Measurements from ENCODE around the gene TRPM2. TPM values are rescaled to one million over a fixed set of nuclear protein-coding genes. Genes with fewer than 3 reads are reported as not detected.

TRPM2 gene
- total and polyA plus RNA-seq, 2 of the 4 experiments (the other 2 are of a cell fraction) = not detected

GRCh38 chr21:44440241-44441040 is 87.0 kb downstream of the TRPM2 start:
- dilution Hi-C loops (cut with HindIII; ENCODE audit: low sequenced_read_pairs, unreplicated experiment) = no loop called here
- Histone ChIP-seq H3K9me1 (ENCODE audit: insufficient read depth, low read length) (no peaks in the 10 kb centered on the region), H3K79me1 (ENCODE audit: low read depth in 1 of 2, low read length in 2 of 2) (no peaks in the 10 kb centered on the region), H3K14ac (replicated peaks; ENCODE audit: low read depth, low read length) (no peak overlapping the region), H3K9me3 (ENCODE audit: control insufficient read depth, insufficient read depth, low read length) (peaks cover 8% of the 10 kb centered on the region), H2BK5ac (ENCODE audit: low read depth, low read length, poor library complexity, severe bottlenecking) (no peak overlapping the region), H3K23ac (ENCODE audit: low read depth, low read length) (no peak overlapping the region), H3K27me3 (ENCODE audit: control insufficient read depth, insufficient read depth, low read length) (no peaks in the 10 kb centered on the region), H4K8ac (ENCODE audit: low read depth in 2 of 2, low read length in 2 of 2) (no peak overlapping the region), H4K5ac (ENCODE audit: low read depth, low read length) (no peak overlapping the region), H2AK5ac (ENCODE audit: low read depth, low read length) (no peak overlapping the region), H3K4me1 (ENCODE audit: control insufficient read depth, insufficient read depth, low read length) (no peaks in the 10 kb centered on the region), H3K9ac (ENCODE audit: low read depth, low read length) (no peak overlapping the region), H2BK120ac (ENCODE audit: low read depth, low read length) (no peak overlapping the region), H2BK20ac (ENCODE audit: low read depth, low read length) (no peak overlapping the region), H3K36me3 (ENCODE audit: control insufficient read depth, insufficient read depth, low read length) (no peaks in the 10 kb centered on the region), H2BK15ac (ENCODE audit: low read depth, low read length) (no peak overlapping the region), H4K91ac (ENCODE audit: insufficient read depth, low read depth, low read length) (no peak overlapping the region), H3K4me3 (ENCODE audit: insufficient read depth, low read depth, low read length) (no peak overlapping the region), H3K4me2 (ENCODE audit: low read depth, low read length) (no peak overlapping the region), H4K20me1 (ENCODE audit: insufficient read depth, low read length) (no peaks in the 10 kb centered on the region), H3K4ac (ENCODE audit: low read depth, low read length) (no peak overlapping the region), H3K18ac (ENCODE audit: low read depth, low read length) (no peak overlapping the region), H3K27ac (ENCODE audit: insufficient read depth, low read length) (no peak overlapping the region), H2AFZ (replicated peaks; ENCODE audit: low read length, poor library complexity) (no peak overlapping the region), H2AK9ac (replicated peaks; ENCODE audit: low read depth, low read length, poor library complexity) (no peak overlapping the region), H3K56ac (ENCODE audit: extremely low read depth, insufficient read depth, low read length) (no peak overlapping the region)
- POLR2A ChIA-PET (ENCODE audit: unreplicated experiment) = no interaction called here
- ATAC-seq (ENCODE audit: low read depth) = no peak
- CTCF ChIA-PET = no interaction called here
- DNase-seq = no peak
- in situ Hi-C loops (cut with MboI; ENCODE audit: low sequenced_read_pairs) = no loop called here
- TF ChIP-seq USF2 (IDR thresholded peaks at IDR 0.05; ENCODE audit: low read depth, low read length) (no peak), FOS (IDR thresholded peaks at IDR 0.05; ENCODE audit: low read depth, low read length) (no peak), ELK1 (IDR thresholded peaks at IDR 0.05; ENCODE audit: borderline replicate concordance, low read depth, low read length) (no peak), NFE2L2 (IDR thresholded peaks at IDR 0.05; ENCODE audit: low read depth, low read length) (no peak), MAFK (IDR thresholded peaks at IDR 0.05; ENCODE audit: low read depth, low read length) (no peak), CHD1 (IDR thresholded peaks at IDR 0.05; ENCODE audit: low read depth, low read length) (no peak), MXI1 (IDR thresholded peaks at IDR 0.05; ENCODE audit: borderline replicate concordance, low read depth, low read length) (no peak), BHLHE40 (IDR thresholded peaks at IDR 0.05; ENCODE audit: low read depth, low read length) (no peak), CEBPB (IDR thresholded peaks at IDR 0.05; ENCODE audit: low read depth, low read length) (no peak), RCOR1 (IDR thresholded peaks at IDR 0.05; ENCODE audit: insufficient replicate concordance, low read length) (no peak), RFX5 (IDR thresholded peaks at IDR 0.05; ENCODE audit: low read depth, low read length) (no peak), RAD21 (IDR thresholded peaks at IDR 0.05; ENCODE audit: low read length) (no peak), SMC3 (IDR thresholded peaks at IDR 0.05; ENCODE audit: low read depth, low read length) (no peak), CTCF (conservative IDR thresholded peaks at IDR 0.05; ENCODE audit: low read depth, low read length) (no peak), POLR2A (IDR thresholded peaks at IDR 0.05; ENCODE audit: low read depth, low read length) (no peak), MAZ (IDR thresholded peaks at IDR 0.05; ENCODE audit: borderline replicate concordance, low read depth, low read length) (no peak)
- intact Hi-C loops (cut with micrococcal nuclease) = no loop called here
- no TSS peak for BruUV-seq (replicated peaks)
- WGBS, 2 experiments (ENCODE audit: extremely low coverage in 2 of 2, insufficient read length in 1 of 2) = 60% methylated on average over 23 of the region's 33 CpGs; no CpG with 5 or more reads in 1 of the 2 experiments

Measured in IMR-90 (cell line).